Testis (tissue), 2 donors: ENCODE measurements around the gene ANKRD2.
"Not testable (repeated sequence)": the region's sequence is repeated elsewhere in the genome, so short reads cannot be mapped to it uniquely, and the experiment has no call there.

Source experiments
- POLR2A ChIP-seq: fragments of 450-650 bp; IDR thresholded peaks from one replicate; pipeline ENCODE4 v1.6.1; 2017; ENCODE audit warnings: antibody characterized with exemption, mild to moderate bottlenecking, moderate library complexity
- TF ChIP-seq, protein P1 (sequence below), 3 experiments: fragments of 450-650 bp in 2 of 3; fragments of 200-600 bp in 1 of 3; sonication (generic) in 1 of 3; IDR thresholded peaks; one replicate each; pipeline ENCODE4 v1.5.1; 2016 to 2019; ENCODE audit warnings: antibody characterized with exemption in 3 of 3, mild to moderate bottlenecking in 2 of 3, moderate library complexity in 1 of 3

DNA sequence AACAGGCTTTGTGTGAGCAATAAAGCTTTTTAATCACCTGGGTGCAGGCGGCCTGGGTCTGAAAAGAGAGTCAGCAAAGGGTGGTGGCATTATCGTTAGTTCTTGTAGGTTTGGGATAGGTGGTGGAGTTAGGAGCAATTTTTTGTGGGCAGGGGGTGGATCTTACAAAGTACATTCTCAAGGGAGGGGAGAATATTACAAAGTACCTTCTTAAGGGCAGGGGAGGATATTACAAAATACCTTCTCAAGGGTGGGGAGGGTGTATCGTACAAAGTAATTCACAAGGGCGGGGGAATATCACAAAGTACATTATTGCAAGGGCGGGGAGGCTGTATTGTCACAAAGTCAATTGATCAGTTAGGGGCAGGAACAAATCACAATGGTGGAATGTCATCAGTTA, 10.2 kb upstream of the ANKRD2 start:
- TF ChIP-seq, protein P1, sequence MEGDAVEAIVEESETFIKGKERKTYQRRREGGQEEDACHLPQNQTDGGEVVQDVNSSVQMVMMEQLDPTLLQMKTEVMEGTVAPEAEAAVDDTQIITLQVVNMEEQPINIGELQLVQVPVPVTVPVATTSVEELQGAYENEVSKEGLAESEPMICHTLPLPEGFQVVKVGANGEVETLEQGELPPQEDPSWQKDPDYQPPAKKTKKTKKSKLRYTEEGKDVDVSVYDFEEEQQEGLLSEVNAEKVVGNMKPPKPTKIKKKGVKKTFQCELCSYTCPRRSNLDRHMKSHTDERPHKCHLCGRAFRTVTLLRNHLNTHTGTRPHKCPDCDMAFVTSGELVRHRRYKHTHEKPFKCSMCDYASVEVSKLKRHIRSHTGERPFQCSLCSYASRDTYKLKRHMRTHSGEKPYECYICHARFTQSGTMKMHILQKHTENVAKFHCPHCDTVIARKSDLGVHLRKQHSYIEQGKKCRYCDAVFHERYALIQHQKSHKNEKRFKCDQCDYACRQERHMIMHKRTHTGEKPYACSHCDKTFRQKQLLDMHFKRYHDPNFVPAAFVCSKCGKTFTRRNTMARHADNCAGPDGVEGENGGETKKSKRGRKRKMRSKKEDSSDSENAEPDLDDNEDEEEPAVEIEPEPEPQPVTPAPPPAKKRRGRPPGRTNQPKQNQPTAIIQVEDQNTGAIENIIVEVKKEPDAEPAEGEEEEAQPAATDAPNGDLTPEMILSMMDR (IDR thresholded peaks at IDR 0.05), result not testable (repeated sequence)
- TF ChIP-seq POLR2A, result not testable (repeated sequence)
